ENCODE data around the gene TENM3. TPM values are rescaled to one million over a fixed set of nuclear protein-coding genes. Genes with fewer than 3 reads are reported as not detected.

TENM3 gene
- total RNA-seq, 2 experiments from 2014 or later = not detected

DNA sequence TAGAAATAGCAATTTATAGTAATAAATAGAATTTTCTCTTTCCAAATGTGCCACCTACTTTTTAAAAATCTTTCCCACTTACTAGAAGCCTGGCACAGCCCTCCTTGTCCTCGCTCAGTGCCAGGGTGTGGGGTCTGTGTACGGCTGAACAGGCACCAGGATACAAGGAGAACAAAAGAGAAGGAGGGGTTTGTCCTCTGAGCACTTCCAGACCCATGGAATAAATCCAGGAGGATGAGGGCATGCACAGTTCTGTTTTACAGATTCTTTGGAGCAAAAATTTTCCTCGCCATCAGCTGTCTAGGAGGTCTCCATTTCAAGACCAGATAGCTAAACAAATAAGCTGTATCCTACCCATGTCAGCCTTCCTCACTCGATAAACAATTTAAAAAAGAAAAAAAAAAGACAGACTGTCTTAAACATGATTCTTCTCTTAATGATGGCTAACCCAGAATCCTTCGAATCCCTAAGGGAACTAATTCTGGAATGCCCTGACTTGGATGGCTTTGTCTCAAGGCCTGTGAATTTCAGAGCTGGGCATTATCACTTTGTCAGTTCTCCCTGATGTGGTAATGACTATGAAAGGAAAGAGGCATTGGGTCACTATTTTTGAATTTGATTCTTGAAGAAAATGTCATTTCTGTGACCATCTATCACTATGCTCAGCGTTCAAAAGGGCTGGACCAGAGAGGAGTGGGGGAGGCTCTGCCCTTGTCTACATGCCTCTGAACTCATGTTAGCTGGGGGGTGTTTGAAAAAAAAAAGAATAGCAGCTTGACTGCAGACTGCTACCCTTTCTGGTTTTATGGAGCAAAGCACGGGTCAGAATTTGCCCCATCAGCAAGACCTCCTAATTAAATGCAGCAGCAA lies 523.0 kb downstream of the TENM3 start:
- no peaks in the 10 kb centered on the region for H3K9me3 ChIP-seq (ENCODE audit: control insufficient read depth in 1 of 2, insufficient read depth in 1 of 2, low read length in 2 of 2)
- peaks cover 6% of the 10 kb centered on the region for H3K27me3 Mint-ChIP-seq
- no peaks in the 10 kb centered on the region for H3K4me1 Mint-ChIP-seq (ENCODE audit: low read depth)
- CTCF ChIA-PET = no interaction called here
- no peak for ATAC-seq (ENCODE audit: poor library complexity)
- no peak for DNase-seq
- no peaks in the 10 kb centered on the region for H3K9me3 Mint-ChIP-seq
- H3K27me3 ChIP-seq (ENCODE audit: control insufficient read depth in 1 of 2, insufficient read depth in 2 of 2, low read length in 2 of 2) = no peaks in the 10 kb centered on the region
- H3K4me3 ChIP-seq (ENCODE audit: low read length) = no peak overlapping the region
- no peaks in the 10 kb centered on the region for H3K4me1 ChIP-seq (ENCODE audit: insufficient read depth, low read length)
- H3K36me3 Mint-ChIP-seq (ENCODE audit: low read depth) = no peaks in the 10 kb centered on the region
- no peak overlapping the region for H3K27ac Mint-ChIP-seq
- intact Hi-C loops (cut with DNase I, micrococcal nuclease) = no loop called here
- H3K27ac ChIP-seq (ENCODE audit: low read depth in 1 of 2, low read length in 2 of 2) = no peak overlapping the region
- POLR2A ChIA-PET = no interaction called here
- TF ChIP-seq CTCF (IDR thresholded peaks at IDR 0.05) = no peak
- no peak overlapping the region for H3K4me3 Mint-ChIP-seq
- no peaks in the 10 kb centered on the region for H3K36me3 ChIP-seq (ENCODE audit: insufficient read depth, low read length)

GRCh38 chr4:182766857-182767250 lies 523.7 kb downstream of the TENM3 start:
- DNase-seq (no peak), ATAC-seq (ENCODE audit: poor library complexity) (no peak)
- ChIA-PET POLR2A (no interaction called here), CTCF (no interaction called here)
- no peak for TF ChIP-seq CTCF (IDR thresholded peaks at IDR 0.05)
- Mint-ChIP-seq H3K36me3 (ENCODE audit: low read depth) (no peaks in the 10 kb centered on the region), H3K9me3 (no peaks in the 10 kb centered on the region), H3K4me3 (no peak overlapping the region), H3K27ac (no peak overlapping the region), H3K4me1 (ENCODE audit: low read depth) (no peaks in the 10 kb centered on the region), H3K27me3 (peaks cover 6% of the 10 kb centered on the region)
- H3K27me3 ChIP-seq (ENCODE audit: control insufficient read depth in 1 of 2, insufficient read depth in 2 of 2, low read length in 2 of 2) = no peaks in the 10 kb centered on the region
- intact Hi-C loops (cut with DNase I, micrococcal nuclease) = no loop called here
- no peaks in the 10 kb centered on the region for H3K4me1 ChIP-seq (ENCODE audit: insufficient read depth, low read length)
- H3K27ac ChIP-seq (ENCODE audit: low read depth in 1 of 2, low read length in 2 of 2) = no peak overlapping the region
- H3K9me3 ChIP-seq (ENCODE audit: control insufficient read depth in 1 of 2, insufficient read depth in 1 of 2, low read length in 2 of 2) = no peaks in the 10 kb centered on the region
- H3K4me3 ChIP-seq (ENCODE audit: low read length) = no peak overlapping the region
- H3K36me3 ChIP-seq (ENCODE audit: insufficient read depth, low read length) = no peaks in the 10 kb centered on the region

DNA sequence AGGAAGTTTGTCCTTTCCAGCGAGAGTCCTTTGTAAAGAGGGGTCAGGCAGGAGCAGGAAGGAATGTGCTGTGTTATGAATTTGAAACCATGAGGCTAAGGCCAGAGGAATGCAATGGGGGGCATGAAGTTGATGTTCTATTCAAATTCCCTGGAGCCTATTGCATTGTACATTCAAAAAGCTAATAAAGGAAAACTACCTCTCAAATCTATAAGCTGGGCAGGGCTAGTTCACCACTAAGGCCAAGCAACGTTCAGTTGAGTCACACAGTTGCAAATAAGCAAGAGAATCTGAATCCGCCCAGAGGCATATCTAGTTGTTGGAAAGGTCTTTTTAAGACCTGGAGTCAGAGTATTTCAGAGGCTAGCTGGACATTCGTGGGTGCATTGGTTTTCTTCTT lies 525.6 kb downstream of the TENM3 start:
- no peaks in the 10 kb centered on the region for H3K4me1 ChIP-seq (ENCODE audit: insufficient read depth, low read length)
- Mint-ChIP-seq H3K27ac (no peak overlapping the region), H3K27me3 (peaks cover 6% of the 10 kb centered on the region), H3K4me1 (ENCODE audit: low read depth) (no peaks in the 10 kb centered on the region), H3K4me3 (no peak overlapping the region), H3K9me3 (no peaks in the 10 kb centered on the region), H3K36me3 (ENCODE audit: low read depth) (no peaks in the 10 kb centered on the region)
- H3K27me3 ChIP-seq (ENCODE audit: control insufficient read depth in 1 of 2, insufficient read depth in 2 of 2, low read length in 2 of 2) = no peaks in the 10 kb centered on the region
- ATAC-seq (ENCODE audit: poor library complexity) = no peak
- no peaks in the 10 kb centered on the region for H3K36me3 ChIP-seq (ENCODE audit: insufficient read depth, low read length)
- intact Hi-C loops (cut with DNase I, micrococcal nuclease) = no loop called here
- no peak overlapping the region for H3K27ac ChIP-seq (ENCODE audit: low read depth in 1 of 2, low read length in 2 of 2)
- ChIA-PET CTCF (no interaction called here), POLR2A (no interaction called here)
- no peak for DNase-seq
- no peak overlapping the region for H3K4me3 ChIP-seq (ENCODE audit: low read length)
- TF ChIP-seq CTCF (IDR thresholded peaks at IDR 0.05) = no peak
- H3K9me3 ChIP-seq (ENCODE audit: control insufficient read depth in 1 of 2, insufficient read depth in 1 of 2, low read length in 2 of 2) = no peaks in the 10 kb centered on the region
